SH-SY5Y (cell line): Measurements from ENCODE around the gene EFHD1.

Experiments
- GATA2 ChIP-seq: IDR thresholded peaks from 2 replicates; pipeline ENCODE4 v1.6.1; 2011; ENCODE audit warnings: mild to moderate bottlenecking, low read depth, low read length
- GATA3 ChIP-seq: IDR thresholded peaks from 2 replicates; pipeline ENCODE4 v1.6.1; 2011; ENCODE audit warnings: low read depth, mild to moderate bottlenecking, low read length, moderate library complexity

The EFHD1 gene, protein sequence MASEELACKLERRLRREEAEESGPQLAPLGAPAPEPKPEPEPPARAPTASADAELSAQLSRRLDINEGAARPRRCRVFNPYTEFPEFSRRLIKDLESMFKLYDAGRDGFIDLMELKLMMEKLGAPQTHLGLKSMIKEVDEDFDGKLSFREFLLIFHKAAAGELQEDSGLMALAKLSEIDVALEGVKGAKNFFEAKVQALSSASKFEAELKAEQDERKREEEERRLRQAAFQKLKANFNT

GRCh38 chr2:232633413-232634205 is at the start of gene EFHD1:
Gene EFHD1 (plus strand): TSS chr2:232633604. CDS start chr2:232633705, 101 bp downstream.
- TF ChIP-seq GATA3 = no peak
- TF ChIP-seq GATA2 = no peak

DNA sequence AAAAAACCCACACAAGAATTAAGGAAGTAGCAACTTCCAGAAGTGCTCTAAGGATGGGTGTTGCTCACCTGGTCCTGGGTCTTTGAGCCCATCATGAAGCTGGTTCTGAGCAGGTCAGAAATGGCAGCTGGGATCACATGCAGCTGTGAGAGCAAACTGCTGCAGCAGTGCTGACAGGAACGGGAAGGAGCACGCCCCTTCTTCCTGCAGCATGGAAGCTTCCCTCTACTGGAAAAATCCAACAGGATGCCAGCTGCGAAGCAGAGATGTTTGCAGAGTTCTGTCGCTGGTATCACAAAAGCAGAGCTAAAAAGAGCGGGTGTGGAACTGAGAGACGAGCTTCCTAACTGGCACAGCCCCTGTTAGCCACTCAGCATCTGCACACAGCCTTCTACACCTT is 49.2 kb upstream of the EFHD1 start:
- TF ChIP-seq GATA2 = no peak
- no peak for TF ChIP-seq GATA3

DNA sequence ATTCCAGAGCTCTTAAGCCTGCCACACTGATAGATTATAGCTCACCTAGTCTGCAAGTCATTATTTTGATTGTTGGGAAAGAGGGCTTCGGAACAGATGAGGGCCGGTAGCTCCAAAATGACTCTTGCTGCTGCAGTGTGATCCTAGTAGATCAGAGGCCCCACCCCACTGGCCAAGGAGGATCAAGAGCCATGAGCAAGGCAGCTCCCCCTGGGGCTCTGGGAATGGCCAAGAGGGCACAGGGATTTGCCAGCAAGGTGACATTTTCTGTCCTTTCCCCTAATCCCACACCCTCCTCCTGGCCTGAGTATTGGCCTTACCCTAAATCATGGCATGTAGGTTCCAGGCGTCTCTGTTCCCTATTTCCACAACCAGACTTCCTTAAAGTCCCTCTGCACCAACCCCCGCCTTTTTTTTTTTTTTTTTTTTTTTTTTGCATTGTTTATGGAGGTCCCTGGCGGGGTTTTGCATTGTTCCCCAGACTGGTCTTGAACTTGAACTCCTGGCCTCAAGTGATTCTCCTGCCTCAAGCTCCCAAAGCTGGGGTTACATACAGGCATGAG is 46.4 kb upstream of the EFHD1 start:
- no peak for TF ChIP-seq GATA2
- no peak for TF ChIP-seq GATA3

DNA sequence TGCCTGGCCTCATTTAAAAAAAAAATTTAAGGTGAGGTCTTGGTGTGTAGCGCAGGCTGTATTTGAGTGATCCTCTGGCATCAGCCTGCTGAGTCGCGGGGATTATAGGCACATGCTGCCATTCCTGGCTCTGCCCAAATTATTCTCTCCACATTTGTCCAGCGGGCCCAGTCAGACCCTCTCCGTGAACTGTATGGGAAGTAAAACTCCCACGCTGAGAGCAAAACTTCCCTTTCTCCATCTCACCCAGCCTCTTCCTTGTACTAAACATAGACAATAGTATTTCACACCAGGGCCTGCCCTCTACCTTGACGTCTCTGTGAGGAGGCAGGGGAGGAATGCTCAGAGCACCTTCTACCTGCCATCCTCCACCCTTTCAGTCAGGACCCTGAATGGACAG is 45.9 kb upstream of the EFHD1 start:
- no peak for TF ChIP-seq GATA2
- no peak for TF ChIP-seq GATA3

GRCh38 chr2:232588031-232588430 is 45.4 kb upstream of the EFHD1 start:
- no peak for TF ChIP-seq GATA3
- no peak for TF ChIP-seq GATA2

- TF ChIP-seq GATA2 = no peak
- no peak for TF ChIP-seq GATA3
Observed at GRCh38 chr2:232588680-232589585, 44.5 kb upstream of the EFHD1 start.

- no peak for TF ChIP-seq GATA2
- no peak for TF ChIP-seq GATA3
Observed at GRCh38 chr2:232592772-232593395, 40.5 kb upstream of the EFHD1 start.

- TF ChIP-seq GATA3 = no peak
- TF ChIP-seq GATA2 = no peak
Observed at GRCh38 chr2:232593982-232594381, 39.4 kb upstream of the EFHD1 start.

- no peak for TF ChIP-seq GATA3
- TF ChIP-seq GATA2 = no peak
Observed at GRCh38 chr2:232597362-232598079, 35.9 kb upstream of the EFHD1 start.

- TF ChIP-seq GATA2 (no peak), GATA3 (no peak)
Observed at GRCh38 chr2:232598293-232598692, 35.1 kb upstream of the EFHD1 start.

GRCh38 chr2:232600053-232600773 is 33.2 kb upstream of the EFHD1 start:
- TF ChIP-seq GATA3 = no peak
- TF ChIP-seq GATA2 = no peak

DNA sequence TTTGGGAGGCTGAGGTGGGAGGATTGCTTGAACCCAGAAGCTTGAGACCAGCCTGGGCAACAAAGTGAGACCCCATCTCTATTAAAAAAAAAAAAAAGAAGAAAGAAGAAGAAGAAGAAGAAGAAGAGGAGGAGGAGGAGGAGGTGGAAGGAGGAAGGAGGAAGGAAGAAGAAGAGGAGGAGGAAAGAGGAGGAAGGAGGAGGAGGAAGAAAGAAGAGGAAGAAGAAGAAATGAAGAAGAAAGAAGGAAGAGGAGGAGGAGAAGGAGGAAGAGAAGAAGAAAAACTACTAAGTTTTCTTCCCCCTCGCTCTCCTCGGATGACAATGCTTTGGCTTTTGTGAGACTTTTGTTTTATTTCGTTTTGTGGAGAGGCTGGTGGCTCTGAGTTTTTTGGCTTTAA is 30.1 kb upstream of the EFHD1 start:
- TF ChIP-seq GATA2 = no peak
- no peak for TF ChIP-seq GATA3
